Endothelial cell of umbilical vein (primary cell): ENCODE measurements around the gene LHX3. TPM values are rescaled to one million over a fixed set of nuclear protein-coding genes. Genes with fewer than 3 reads are reported as not detected.

Experiments used
- BruUV-seq: library from RNA; stranded (reverse); fragments of 400-500 nt; replicated peaks from 2 replicates; lab custom pipeline; 2021; lab: Mats Ljungman, UMichigan
- CTCF ChIA-PET: fragments of 300-600, 350-600 bp; sonication (Branson Sonifier 250); formaldehyde crosslinking; loops from one replicate; lab custom pipeline; 2021; ENCODE audit warnings: antibody characterized with exemption, inconsistent platforms; lab: Charles Lee
- POLR2A ChIA-PET: fragments of 300-600, 350-600 bp; sonication (Branson Sonifier 250); formaldehyde crosslinking; loops from one replicate; lab custom pipeline; 2021; ENCODE audit warnings: antibody characterized with exemption, inconsistent platforms; lab: Charles Lee
- DNase-seq: peaks from one replicate; pipeline ENCODE4 v3.0.0-alpha.2; 2011; ENCODE audit warnings: low read depth, low spot score
- FAIRE-seq: peaks from 2 replicates; lab custom pipeline; 2011; peaks lifted over from hg19 to GRCh38; lab: Jason Lieb, UNC
- H2AFZ ChIP-seq: 2 replicates; pipeline ENCODE4 v1.6.0; 2012; ENCODE audit warnings: low read depth, low read length, control low read depth, inconsistent platforms
- H3K27ac ChIP-seq: 2 replicates; pipeline ENCODE4 v1.5.1; 2011; ENCODE audit warnings: low read depth, mild to moderate bottlenecking, control low read depth, low read length, moderate library complexity; ENCODE audit not compliant: insufficient read depth
- H3K27me3 ChIP-seq, 2 experiments: 2 replicates each; pipeline versions ENCODE4 v1.6.0 to v1.6.1; 2011; ENCODE audit warnings: low read length in 2 of 2, mixed read lengths in 1 of 2; ENCODE audit not compliant: control insufficient read depth in 2 of 2, insufficient read depth in 2 of 2
- H3K36me3 ChIP-seq, 2 experiments: 2 replicates in 1 of 2; 3 replicates in 1 of 2; pipeline ENCODE4 v1.5.1; 2011; ENCODE audit warnings: low read length in 2 of 2, mild to moderate bottlenecking in 1 of 2, moderate library complexity in 1 of 2; ENCODE audit not compliant: control insufficient read depth in 2 of 2, insufficient read depth in 2 of 2; ENCODE audit errors: extremely low read depth in 1 of 2
- H3K4me1 ChIP-seq: 3 replicates; pipeline ENCODE4 v1.5.1; 2011; ENCODE audit warnings: mild to moderate bottlenecking, low read length; ENCODE audit not compliant: control insufficient read depth, insufficient read depth; ENCODE audit errors: extremely low read depth
- H3K4me2 ChIP-seq: 2 replicates; pipeline ENCODE4 v1.6.1; 2011; ENCODE audit warnings: low read length, control low read depth, mixed read lengths; ENCODE audit not compliant: insufficient read depth
- H3K4me3 ChIP-seq, 3 experiments: fragments of 200-600 bp in 1 of 3; sonication (generic), shearing (Covaris generic) in 1 of 3; replicated peaks in 1 of 3; 2 replicates each; pipeline ENCODE4 v1.5.1; 2011 to 2016; ENCODE audit warnings: control low read depth in 3 of 3, low read length in 3 of 3, mild to moderate bottlenecking in 2 of 3, inconsistent platforms in 1 of 3, low read depth in 1 of 3, moderate library complexity in 1 of 3; ENCODE audit not compliant: insufficient read depth in 1 of 3
- H3K79me2 ChIP-seq: 2 replicates; pipeline ENCODE4 v1.6.0; 2012; ENCODE audit warnings: low read length, inconsistent platforms; ENCODE audit not compliant: control insufficient read depth, insufficient read depth
- H3K9ac ChIP-seq: replicated peaks from 2 replicates; pipeline ENCODE3; 2011; ENCODE audit warnings: low read length, control low read depth; ENCODE audit not compliant: insufficient read depth; ENCODE audit errors: extremely low read depth
- H3K9me1 ChIP-seq: replicated peaks from 3 replicates; pipeline ENCODE4 v1.6.0; 2011; ENCODE audit warnings: mild to moderate bottlenecking, low read length; ENCODE audit not compliant: control insufficient read depth, insufficient read depth; ENCODE audit errors: extremely low read depth
- H3K9me3 ChIP-seq: replicated peaks from 2 replicates; pipeline ENCODE4 v1.5.1; 2012; ENCODE audit warnings: low read length, inconsistent platforms; ENCODE audit not compliant: control insufficient read depth, insufficient read depth
- H4K20me1 ChIP-seq: replicated peaks from 2 replicates; pipeline ENCODE3; 2011; ENCODE audit warnings: mild to moderate bottlenecking, low read length; ENCODE audit not compliant: control insufficient read depth, insufficient read depth; ENCODE audit errors: extremely low read depth
- EZH2 ChIP-seq: IDR thresholded peaks from 2 replicates; pipeline ENCODE4 v1.6.1; 2012; ENCODE audit warnings: borderline replicate concordance, low read depth, mild to moderate bottlenecking, moderate library complexity, low read length, inconsistent platforms; ENCODE audit not compliant: severe bottlenecking
- FOS ChIP-seq: IDR thresholded peaks from 2 replicates; pipeline ENCODE4 v1.6.1; 2011; ENCODE audit warnings: mild to moderate bottlenecking, low read length, moderate library complexity, borderline replicate concordance; ENCODE audit not compliant: insufficient read depth
- GATA2 ChIP-seq: IDR thresholded peaks from 2 replicates; pipeline ENCODE4 v1.7.0; 2011; ENCODE audit warnings: low read depth, mild to moderate bottlenecking, moderate library complexity, mixed read lengths, low read length; ENCODE audit not compliant: insufficient read length, insufficient read depth
- JUN ChIP-seq: IDR thresholded peaks from 2 replicates; pipeline ENCODE4 v1.6.1; 2011; ENCODE audit warnings: borderline replicate concordance, low read depth; ENCODE audit not compliant: insufficient read length, insufficient read depth
- MAX ChIP-seq: IDR thresholded peaks from 2 replicates; pipeline ENCODE4 v1.6.1; 2011; ENCODE audit not compliant: insufficient read depth, insufficient read length
- MYC ChIP-seq: IDR thresholded peaks from one replicate; pipeline ENCODE4 v1.6.1; 2011; ENCODE audit warnings: mild to moderate bottlenecking, low read depth, low read length
- POLR2A ChIP-seq: IDR thresholded peaks from 2 replicates; pipeline ENCODE4 v1.6.1; 2012; ENCODE audit warnings: low read depth, mild to moderate bottlenecking, control low read depth, low read length
- POLR2AphosphoS5 ChIP-seq: IDR thresholded peaks from 2 replicates; pipeline ENCODE4 v1.6.1; 2012; ENCODE audit warnings: low read depth, mild to moderate bottlenecking, control low read depth, low read length, moderate library complexity; ENCODE audit not compliant: insufficient read depth
- dilution Hi-C: fragments of 300-500 bp; cut with MboI; formaldehyde crosslinking; loops from one replicate; pipeline ENCODE4 v1.15.0; 2019; ENCODE audit warnings: low sequenced_read_pairs; ENCODE audit not compliant: extremely low pct_ligation_motif_present
- intact Hi-C: fragments of 100-400 bp; cut with micrococcal nuclease; formaldehyde crosslinking; loops from one replicate; pipeline ENCODE4 v1.10.0; 2022
- polyA plus RNA-seq, 4 experiments: library from polyadenylated mRNA; depleted of rRNA in 3 of 4; stranded (reverse) in 3 of 4; unstranded in 1 of 4; fragments of >200 nt; gene quantifications; 2 replicates each; pipeline versions ENCODE4 v1.2.1 to v1.2.3, GENCODE V29; 2011 to 2012; ENCODE audit warnings: missing spikeins in 1 of 4
- total RNA-seq: library from RNA; stranded (reverse); gene quantifications from 2 replicates; pipeline ENCODE4 v1.2.3, GENCODE V29; 2021
- TF ChIP-seq, protein P1 (sequence below), 2 donors: IDR thresholded peaks; 1 replicate in 1 of 2; 2 replicates in 1 of 2; pipeline ENCODE4 v1.5.1; 2011; ENCODE audit warnings: low read length in 2 of 2, mild to moderate bottlenecking in 2 of 2, moderate library complexity in 2 of 2, control low read depth in 1 of 2, inconsistent platforms in 1 of 2, low read depth in 1 of 2; ENCODE audit not compliant: insufficient read depth in 1 of 2; ENCODE audit errors: extremely low read depth in 1 of 2

The LHX3 gene
- total and polyA plus RNA-seq, 2 donors (not counting 3 experiments of a cell fraction or from before 2014, with no cell fraction given), result not detected

GRCh38 chr9:136222906-136223285, 18.0 kb upstream of the LHX3 start:
- H3K27me3 ChIP-seq, result no peaks in the 10 kb centered on the region
- H3K9me1 ChIP-seq, result no peaks in the 10 kb centered on the region
- H3K4me3 ChIP-seq, result no peak overlapping the region
- H3K4me1 ChIP-seq, result no peaks in the 10 kb centered on the region
- H3K27ac ChIP-seq, result no peak overlapping the region
- no peak overlapping the region for H3K9ac ChIP-seq
- dilution Hi-C loops (no loop called here), intact Hi-C loops (no loop called here)
- no peaks in the 10 kb centered on the region for H4K20me1 ChIP-seq
- ChIA-PET POLR2A (no interaction called here), CTCF (interaction anchor here (0.8 to 1.9 kb wide), 4 partner anchors 36 to 89 kb away, joined by 3 to 6 read pairs (median 4); no protein-coding TSS in a partner anchor)
- no peak overlapping the region for H3K4me2 ChIP-seq
- no TSS peak for BruUV-seq
- no peaks in the 10 kb centered on the region for H3K79me2 ChIP-seq
- no peaks in the 10 kb centered on the region for H3K9me3 ChIP-seq
- no peak for FAIRE-seq
- TF ChIP-seq FOS (no peak), MAX (no peak), JUN (no peak), POLR2AphosphoS5 (no peak), GATA2 (no peak), EZH2 (no peak), POLR2A (no peak), MYC (no peak)
- TF ChIP-seq, protein P1, sequence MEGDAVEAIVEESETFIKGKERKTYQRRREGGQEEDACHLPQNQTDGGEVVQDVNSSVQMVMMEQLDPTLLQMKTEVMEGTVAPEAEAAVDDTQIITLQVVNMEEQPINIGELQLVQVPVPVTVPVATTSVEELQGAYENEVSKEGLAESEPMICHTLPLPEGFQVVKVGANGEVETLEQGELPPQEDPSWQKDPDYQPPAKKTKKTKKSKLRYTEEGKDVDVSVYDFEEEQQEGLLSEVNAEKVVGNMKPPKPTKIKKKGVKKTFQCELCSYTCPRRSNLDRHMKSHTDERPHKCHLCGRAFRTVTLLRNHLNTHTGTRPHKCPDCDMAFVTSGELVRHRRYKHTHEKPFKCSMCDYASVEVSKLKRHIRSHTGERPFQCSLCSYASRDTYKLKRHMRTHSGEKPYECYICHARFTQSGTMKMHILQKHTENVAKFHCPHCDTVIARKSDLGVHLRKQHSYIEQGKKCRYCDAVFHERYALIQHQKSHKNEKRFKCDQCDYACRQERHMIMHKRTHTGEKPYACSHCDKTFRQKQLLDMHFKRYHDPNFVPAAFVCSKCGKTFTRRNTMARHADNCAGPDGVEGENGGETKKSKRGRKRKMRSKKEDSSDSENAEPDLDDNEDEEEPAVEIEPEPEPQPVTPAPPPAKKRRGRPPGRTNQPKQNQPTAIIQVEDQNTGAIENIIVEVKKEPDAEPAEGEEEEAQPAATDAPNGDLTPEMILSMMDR (IDR thresholded peaks at IDR 0.05; ENCODE audit: extremely low read depth in 1 of 2, insufficient read depth in 1 of 2, low read depth in 1 of 2, low read length in 2 of 2), result no peak
- DNase-seq, result no peak
- H2AFZ ChIP-seq, result no peak overlapping the region
- peaks cover 0 to 3% of the 10 kb centered on the region in 2 experiments for H3K36me3 ChIP-seq
